ENCODE results near the gene KCND3. TPM values are rescaled to one million over a fixed set of nuclear protein-coding genes. Genes with fewer than 3 reads are reported as not detected.

The KCND3 gene
- total RNA-seq, 1 experiment from 2014 or later = 0.15 TPM

- WGBS (ENCODE audit: extremely low coverage, insufficient read length, low lambda C conversion rate) = no CpG with 5 or more reads among the region's 11 CpGs
- Histone ChIP-seq H2BK120ac (ENCODE audit: low read depth, low read length, poor library complexity, severe bottlenecking) (no peak overlapping the region), H3K9ac (ENCODE audit: extremely low read depth, insufficient read length, low read length) (no peak overlapping the region), H2AFZ (ENCODE audit: low read length) (no peak overlapping the region), H3K4me1 (ENCODE audit: insufficient read depth, low read length) (peaks cover 8% of the 10 kb centered on the region), H4K20me1 (ENCODE audit: control insufficient read depth, insufficient read depth, insufficient read length) (no peaks in the 10 kb centered on the region), H3K56ac (ENCODE audit: insufficient read length, low read depth, low read length) (no peak overlapping the region), H3K27me3 (ENCODE audit: insufficient read depth, low read length) (no peaks in the 10 kb centered on the region), H4K91ac (ENCODE audit: insufficient read length, low read depth, low read length) (no peak overlapping the region), H3K79me2 (ENCODE audit: insufficient read depth, low read length) (no peaks in the 10 kb centered on the region), H4K5ac (ENCODE audit: insufficient read length, low read depth, low read length) (no peak overlapping the region), H3K27ac (ENCODE audit: insufficient read length, low read depth, low read length) (no peak overlapping the region), H3T11ph (ENCODE audit: low read length) (no peak overlapping the region), H3K23me2 (ENCODE audit: insufficient read length, low read depth, low read length, poor library complexity, severe bottlenecking) (no peaks in the 10 kb centered on the region), H3K79me1 (ENCODE audit: insufficient read depth, low read depth, low read length, poor library complexity, severe bottlenecking) (no peaks in the 10 kb centered on the region), H4K8ac (replicated peaks; ENCODE audit: insufficient read length, low read depth, low read length) (no peak overlapping the region), H2BK15ac (ENCODE audit: low read depth, low read length) (no peak overlapping the region), H3K14ac (ENCODE audit: insufficient read depth, low read length) (no peak overlapping the region; the same call in 1 of the 2 replicates), H3K4ac (ENCODE audit: low read depth, low read length) (no peak overlapping the region), H2BK12ac (ENCODE audit: insufficient read length, low read depth, low read length) (no peak overlapping the region), H3K9me3 (ENCODE audit: control insufficient read depth, low read depth, low read length) (no peaks in the 10 kb centered on the region), H3K4me2 (ENCODE audit: insufficient read depth, insufficient read length, low read length) (no peak overlapping the region), H2BK20ac (ENCODE audit: low read depth, low read length, poor library complexity, severe bottlenecking) (no peak overlapping the region), H3K18ac (ENCODE audit: insufficient read length, low read depth, low read length) (no peak overlapping the region), H2AK5ac (ENCODE audit: insufficient read length, low read length) (no peak overlapping the region), H2BK5ac (ENCODE audit: insufficient read length, low read length) (no peak overlapping the region), H3K23ac (ENCODE audit: insufficient read length, low read depth, low read length) (no peak overlapping the region)
- no peak overlapping the region for H3K27ac Mint-ChIP-seq
- H3K27me3 Mint-ChIP-seq (ENCODE audit: low read depth) = peaks cover 7% of the 10 kb centered on the region
- peaks cover 19 to 24% of the 10 kb centered on the region in 2 experiments for H3K4me1 Mint-ChIP-seq
- H3K36me3 Mint-ChIP-seq (ENCODE audit: insufficient read depth in 1 of 3, low read depth in 3 of 3) = no peaks in the 10 kb centered on the region
- no peak for DNase-seq
- H3K9me3 Mint-ChIP-seq = no peaks in the 10 kb centered on the region
- TF ChIP-seq CTCF (conservative IDR thresholded peaks at IDR 0.05) = no peak
- H3K4me3 Mint-ChIP-seq = no peak overlapping the region
These were observed 27.5 kb downstream of the KCND3 start for GRCh38 chr1:111961773-111962565.

All from H9 (cell line).